ENCODE data around the gene FAM222B.
A peak's percentile ranks its signal among the peaks of the same experiment; 100 is the strongest.
"Not testable (repeated sequence)": the region's sequence is repeated elsewhere in the genome, so short reads cannot be mapped to it uniquely, and the experiment has no call there.

Gene FAM222B

GRCh38 chr17:28744972-28745785, 97.4 kb downstream of the FAM222B start:
- DNase-seq (ENCODE audit: low spot score): peak; percentile 56

- peak; percentile 65 for DNase-seq (ENCODE audit: low spot score)
These were observed 98.3 kb downstream of the FAM222B start for GRCh38 chr17:28744104-28744971.

GRCh38 chr17:28743243-28744103, 99.1 kb downstream of the FAM222B start, which contains the start of gene TRAF4:
TRAF4 (plus strand) TSS chr17:28744011; CDS start chr17:28744113, 102 bp downstream.
- DNase-seq (ENCODE audit: low spot score): peak; percentile 92

- peak; percentile 92 for DNase-seq (ENCODE audit: low spot score)
These were observed 100.9 kb downstream of the FAM222B start for GRCh38 chr17:28741358-28742349.

GRCh38 chr17:28740406-28741357, 101.9 kb downstream of the FAM222B start:
- DNase-seq (ENCODE audit: low spot score): no peak

- peak; percentile 87 for DNase-seq (ENCODE audit: low spot score)
These were observed 103.8 kb downstream of the FAM222B start for GRCh38 chr17:28738680-28739384.

- DNase-seq (ENCODE audit: low spot score): peak; percentile 93
These were observed 104.6 kb downstream of the FAM222B start for GRCh38 chr17:28737770-28738679.

- DNase-seq (ENCODE audit: low spot score): no peak
These were observed 105.3 kb downstream of the FAM222B start for GRCh38 chr17:28737316-28737715.

- not testable (repeated sequence) for DNase-seq (ENCODE audit: low spot score)
These were observed 106.4 kb downstream of the FAM222B start for GRCh38 chr17:28735913-28736769.

GRCh38 chr17:28735242-28735722, 107.3 kb downstream of the FAM222B start:
- DNase-seq (ENCODE audit: low spot score): no peak

- no peak for DNase-seq (ENCODE audit: low spot score)
These were observed 107.8 kb downstream of the FAM222B start for GRCh38 chr17:28734712-28735241.

GRCh38 chr17:28733346-28733745, 109.2 kb downstream of the FAM222B start:
- no peak for DNase-seq (ENCODE audit: low spot score)

- DNase-seq (ENCODE audit: low spot score): no peak
These were observed 112.7 kb downstream of the FAM222B start for GRCh38 chr17:28729950-28730330.

GRCh38 chr17:28728364-28729200, 114.0 kb downstream of the FAM222B start, which contains the start of gene NEK8:
NEK8 (plus strand) TSS chr17:28728788; CDS start chr17:28728814, 26 bp downstream.
- peak; percentile 96 for DNase-seq (ENCODE audit: low spot score)

Data from NAMALWA (cell line).